ENCODE results near the gene FPR2. TPM values are rescaled to one million over a fixed set of nuclear protein-coding genes. Genes with fewer than 3 reads are reported as not detected.
"Not testable (repeated sequence)": the region's sequence is repeated elsewhere in the genome, so short reads cannot be mapped to it uniquely, and the experiment has no call there.

The FPR2 gene
- total RNA-seq, 2 experiments from 2014 or later: not detected

- Histone ChIP-seq H3K4me3 (ENCODE audit: low read length) (no peak overlapping the region), H3K27ac (ENCODE audit: low read depth in 1 of 2, low read length in 2 of 2) (no peak overlapping the region), H3K27me3 (ENCODE audit: control insufficient read depth in 1 of 2, insufficient read depth in 2 of 2, low read length in 2 of 2) (peaks cover 4 to 15% of the 10 kb centered on the region in 2 experiments), H3K4me1 (ENCODE audit: insufficient read depth, low read length) (no peaks in the 10 kb centered on the region), H3K36me3 (ENCODE audit: insufficient read depth, low read length) (no peaks in the 10 kb centered on the region), H3K9me3 (ENCODE audit: control insufficient read depth in 1 of 2, insufficient read depth in 1 of 2, low read length in 2 of 2) (peaks cover 0 to 11% of the 10 kb centered on the region in 2 experiments)
- CTCF ChIA-PET: no interaction called here
- Mint-ChIP-seq H3K4me3 (no peak overlapping the region), H3K27ac (no peak overlapping the region), H3K4me1 (ENCODE audit: low read depth) (no peaks in the 10 kb centered on the region), H3K36me3 (ENCODE audit: low read depth) (no peaks in the 10 kb centered on the region), H3K27me3 (peaks cover 53% of the 10 kb centered on the region), H3K9me3 (peaks cover 2% of the 10 kb centered on the region)
- ATAC-seq (ENCODE audit: poor library complexity) (no peak), DNase-seq (peak in 3 of 14 experiments; percentile 12 to 77 (median 69))
- intact Hi-C loops (cut with DNase I, micrococcal nuclease): no loop called here
- POLR2A ChIA-PET: no interaction called here
- TF ChIP-seq, protein P1, sequence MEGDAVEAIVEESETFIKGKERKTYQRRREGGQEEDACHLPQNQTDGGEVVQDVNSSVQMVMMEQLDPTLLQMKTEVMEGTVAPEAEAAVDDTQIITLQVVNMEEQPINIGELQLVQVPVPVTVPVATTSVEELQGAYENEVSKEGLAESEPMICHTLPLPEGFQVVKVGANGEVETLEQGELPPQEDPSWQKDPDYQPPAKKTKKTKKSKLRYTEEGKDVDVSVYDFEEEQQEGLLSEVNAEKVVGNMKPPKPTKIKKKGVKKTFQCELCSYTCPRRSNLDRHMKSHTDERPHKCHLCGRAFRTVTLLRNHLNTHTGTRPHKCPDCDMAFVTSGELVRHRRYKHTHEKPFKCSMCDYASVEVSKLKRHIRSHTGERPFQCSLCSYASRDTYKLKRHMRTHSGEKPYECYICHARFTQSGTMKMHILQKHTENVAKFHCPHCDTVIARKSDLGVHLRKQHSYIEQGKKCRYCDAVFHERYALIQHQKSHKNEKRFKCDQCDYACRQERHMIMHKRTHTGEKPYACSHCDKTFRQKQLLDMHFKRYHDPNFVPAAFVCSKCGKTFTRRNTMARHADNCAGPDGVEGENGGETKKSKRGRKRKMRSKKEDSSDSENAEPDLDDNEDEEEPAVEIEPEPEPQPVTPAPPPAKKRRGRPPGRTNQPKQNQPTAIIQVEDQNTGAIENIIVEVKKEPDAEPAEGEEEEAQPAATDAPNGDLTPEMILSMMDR (IDR thresholded peaks at IDR 0.05): no peak
These were observed 25.1 kb upstream of the FPR2 start for GRCh38 chr19:51735759-51736449.

- Histone ChIP-seq H3K4me3 (ENCODE audit: low read length) (no peak overlapping the region), H3K27me3 (ENCODE audit: control insufficient read depth in 1 of 2, insufficient read depth in 2 of 2, low read length in 2 of 2) (peaks cover 2 to 15% of the 10 kb centered on the region in 2 experiments), H3K27ac (ENCODE audit: low read depth in 1 of 2, low read length in 2 of 2) (no peak overlapping the region), H3K9me3 (ENCODE audit: control insufficient read depth in 1 of 2, insufficient read depth in 1 of 2, low read length in 2 of 2) (peaks cover 0 to 1% of the 10 kb centered on the region in 2 experiments), H3K4me1 (ENCODE audit: insufficient read depth, low read length) (no peaks in the 10 kb centered on the region), H3K36me3 (ENCODE audit: insufficient read depth, low read length) (no peaks in the 10 kb centered on the region)
- CTCF ChIA-PET: no interaction called here
- H3K9me3 Mint-ChIP-seq: no peaks in the 10 kb centered on the region
- peaks cover 48% of the 10 kb centered on the region for H3K27me3 Mint-ChIP-seq
- POLR2A ChIA-PET: no interaction called here
- DNase-seq (no peak), ATAC-seq (ENCODE audit: poor library complexity) (no peak)
- H3K36me3 Mint-ChIP-seq (ENCODE audit: low read depth): no peaks in the 10 kb centered on the region
- TF ChIP-seq, protein P1 (IDR thresholded peaks at IDR 0.05): no peak
- no peak overlapping the region for H3K27ac Mint-ChIP-seq
- no peaks in the 10 kb centered on the region for H3K4me1 Mint-ChIP-seq (ENCODE audit: low read depth)
- no peak overlapping the region for H3K4me3 Mint-ChIP-seq
- intact Hi-C loops (cut with DNase I, micrococcal nuclease): no loop called here
These were observed 23.6 kb upstream of the FPR2 start for GRCh38 chr19:51737389-51737788.

DNA sequence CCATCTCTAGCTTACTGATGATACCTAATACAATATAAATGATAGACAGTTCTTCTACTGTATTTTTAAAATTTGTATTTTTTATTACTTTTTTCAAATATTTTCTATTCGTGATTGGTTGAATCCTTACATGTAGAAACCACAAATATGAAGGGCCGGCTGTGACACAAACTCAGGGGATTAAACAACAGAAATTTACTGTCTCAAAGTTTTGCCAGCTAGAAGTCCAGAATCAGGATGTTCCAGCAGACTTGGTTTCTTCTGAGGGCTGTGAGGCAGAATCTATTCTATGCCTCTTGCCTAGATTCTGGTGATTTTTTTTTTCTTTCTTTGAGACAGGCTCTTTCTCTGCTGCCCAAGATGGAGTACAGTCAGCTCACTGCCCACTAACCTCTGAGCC lies 23.1 kb upstream of the FPR2 start:
- Histone ChIP-seq H3K4me3 (ENCODE audit: low read length) (no peak overlapping the region), H3K9me3 (ENCODE audit: control insufficient read depth in 1 of 2, insufficient read depth in 1 of 2, low read length in 2 of 2) (no peaks in the 10 kb centered on the region)

DNA sequence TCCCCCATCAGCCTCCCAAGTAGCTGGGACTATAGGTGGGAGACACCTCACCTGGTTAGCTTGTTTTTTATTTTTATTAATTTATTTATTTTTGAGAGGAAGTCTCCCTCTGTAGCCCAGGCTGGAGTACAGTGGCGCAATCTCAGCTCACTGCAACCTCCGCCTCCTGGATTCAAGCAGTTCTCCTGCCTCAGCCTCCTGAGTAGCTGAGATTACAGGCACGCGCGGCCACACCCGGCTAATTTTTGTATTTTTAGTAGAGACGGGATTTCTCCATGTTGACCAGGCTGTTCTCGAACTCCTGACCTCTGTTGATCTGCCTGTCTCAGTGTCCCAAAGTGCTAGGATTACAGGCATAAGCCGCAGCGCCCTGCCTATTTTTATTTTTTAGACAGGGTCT lies 22.5 kb upstream of the FPR2 start:
- H3K4me3 ChIP-seq (ENCODE audit: low read length); CTCF ChIA-PET; H3K4me3 Mint-ChIP-seq; H3K36me3 ChIP-seq (ENCODE audit: insufficient read depth, low read length); H3K4me1 Mint-ChIP-seq (ENCODE audit: low read depth); H3K4me1 ChIP-seq (ENCODE audit: insufficient read depth, low read length); H3K9me3 Mint-ChIP-seq; H3K9me3 ChIP-seq (ENCODE audit: control insufficient read depth in 1 of 2, insufficient read depth in 1 of 2, low read length in 2 of 2); H3K27ac Mint-ChIP-seq; DNase-seq; H3K27ac ChIP-seq (ENCODE audit: low read depth in 1 of 2, low read length in 2 of 2); ATAC-seq (ENCODE audit: poor library complexity); intact Hi-C loops (cut with DNase I, micrococcal nuclease); H3K36me3 Mint-ChIP-seq (ENCODE audit: low read depth); POLR2A ChIA-PET: not testable (repeated sequence)
- H3K27me3 ChIP-seq (ENCODE audit: control insufficient read depth in 1 of 2, insufficient read depth in 2 of 2, low read length in 2 of 2): peaks cover 2 to 15% of the 10 kb centered on the region in 2 experiments
- peaks cover 53% of the 10 kb centered on the region for H3K27me3 Mint-ChIP-seq

More for the DNA sequence above, 23.1 kb upstream of the FPR2 start:
- Histone ChIP-seq H3K27me3 (ENCODE audit: control insufficient read depth in 1 of 2, insufficient read depth in 2 of 2, low read length in 2 of 2) (peaks cover 2 to 15% of the 10 kb centered on the region in 2 experiments), H3K27ac (ENCODE audit: low read depth in 1 of 2, low read length in 2 of 2) (no peak overlapping the region), H3K4me1 (ENCODE audit: insufficient read depth, low read length) (no peaks in the 10 kb centered on the region), H3K36me3 (ENCODE audit: insufficient read depth, low read length) (no peaks in the 10 kb centered on the region)
- CTCF ChIA-PET: no interaction called here
- no peaks in the 10 kb centered on the region for H3K4me1 Mint-ChIP-seq (ENCODE audit: low read depth)
- intact Hi-C loops (cut with DNase I, micrococcal nuclease): no loop called here
- H3K27me3 Mint-ChIP-seq: peaks cover 53% of the 10 kb centered on the region
- H3K36me3 Mint-ChIP-seq (ENCODE audit: low read depth): no peaks in the 10 kb centered on the region
- ATAC-seq (ENCODE audit: poor library complexity): no peak
- POLR2A ChIA-PET: no interaction called here
- no peak for DNase-seq
- H3K4me3 Mint-ChIP-seq: no peak overlapping the region
- H3K27ac Mint-ChIP-seq: no peak overlapping the region
- TF ChIP-seq, protein P1 (IDR thresholded peaks at IDR 0.05): no peak
- H3K9me3 Mint-ChIP-seq: no peaks in the 10 kb centered on the region
